HEK293T (cell line): Measurements from ENCODE around the gene SAMSN1.

Source experiments
- FOXM1 ChIP-seq: fragments of 450-650 bp; IDR thresholded peaks from 2 replicates; pipeline ENCODE4 v1.6.1; 2017; ENCODE audit warnings: mild to moderate bottlenecking, borderline replicate concordance
- L3MBTL2 ChIP-seq: fragments of 450-650 bp; conservative IDR thresholded peaks from 2 replicates; pipeline ENCODE4 v1.6.1; 2016; ENCODE audit warnings: mild to moderate bottlenecking
- SP1 ChIP-seq: fragments of 450-650 bp; IDR thresholded peaks from 2 replicates; pipeline ENCODE4 v1.6.1; 2017
- SUZ12 ChIP-seq: fragments of 450-650 bp; IDR thresholded peaks from 2 replicates; pipeline ENCODE4 v1.6.1; 2016; ENCODE audit warnings: mild to moderate bottlenecking

- TF ChIP-seq SP1 (no peak), L3MBTL2 (no peak), SUZ12 (no peak), FOXM1 (no peak)
Measured at GRCh38 chr21:14530592-14530991, 15.5 kb downstream of the SAMSN1 start.
